Erythroblast (primary cell): Measurements from ENCODE around the gene TCF4.

ENCODE experiments used
- GATA1 ChIP-seq: IDR thresholded peaks from 2 replicates; pipeline ENCODE4 v1.6.1; 2011; ENCODE audit warnings: low read depth, mild to moderate bottlenecking, control low read depth, low read length, moderate library complexity
- POLR2A ChIP-seq: IDR thresholded peaks from 2 replicates; pipeline ENCODE4 v1.6.1; 2011; ENCODE audit warnings: mild to moderate bottlenecking, low read length

- TF ChIP-seq POLR2A: no peak
- no peak for TF ChIP-seq GATA1
These were observed 169.6 kb downstream of the TCF4 start for GRCh38 chr18:55418439-55418838.
